Astrocyte (in vitro differentiated cells and primary cell): Measurements from ENCODE around the gene MTRF1L. TPM values are rescaled to one million over a fixed set of nuclear protein-coding genes. Genes with fewer than 3 reads are reported as not detected.

Experiments used
- DNase-seq: peaks from one replicate; pipeline ENCODE4 v3.0.0-alpha.2; 2010; ENCODE audit warnings: low read depth
- FAIRE-seq: peaks from 2 replicates; lab custom pipeline; 2011; peaks lifted over from hg19 to GRCh38; lab: Jason Lieb, UNC
- H2AFZ ChIP-seq: 2 replicates; pipeline ENCODE4 v1.6.0; 2012; ENCODE audit warnings: low read depth, low read length, inconsistent platforms
- H3K27ac ChIP-seq: 2 replicates; pipeline ENCODE4 v1.5.1; 2011; ENCODE audit warnings: low read depth, low read length, inconsistent platforms
- H3K27me3 ChIP-seq: 2 replicates; pipeline ENCODE4 v1.6.0; 2011; ENCODE audit warnings: low read length, inconsistent platforms; ENCODE audit not compliant: insufficient read depth
- H3K36me3 ChIP-seq: 2 replicates; pipeline ENCODE4 v1.5.1; 2011; ENCODE audit warnings: low read length, inconsistent platforms; ENCODE audit not compliant: insufficient read depth
- H3K4me1 ChIP-seq: 2 replicates; pipeline ENCODE4 v1.5.1; 2011; ENCODE audit warnings: low read length, inconsistent platforms; ENCODE audit not compliant: insufficient read depth
- H3K4me2 ChIP-seq: 2 replicates; pipeline ENCODE4 v1.6.0; 2012; ENCODE audit warnings: low read length, inconsistent platforms
- H3K4me3 ChIP-seq: 2 replicates; pipeline ENCODE4 v1.5.1; 2011; ENCODE audit warnings: low read depth, mild to moderate bottlenecking, low read length, inconsistent platforms; ENCODE audit not compliant: insufficient read depth
- H3K79me2 ChIP-seq: 2 replicates; pipeline ENCODE4 v1.6.0; 2012; ENCODE audit warnings: mild to moderate bottlenecking, low read length, inconsistent platforms; ENCODE audit not compliant: insufficient read depth
- H3K9ac ChIP-seq: 2 replicates; pipeline ENCODE4 v1.6.0; 2012; ENCODE audit warnings: mild to moderate bottlenecking, low read length, inconsistent platforms
- H3K9me3 ChIP-seq: 2 replicates; pipeline ENCODE4 v1.5.1; 2012; ENCODE audit warnings: low read depth, mild to moderate bottlenecking, low read length, inconsistent platforms; ENCODE audit not compliant: insufficient read depth
- H4K20me1 ChIP-seq: 2 replicates; pipeline ENCODE4 v1.6.0; 2012; ENCODE audit warnings: low read length, inconsistent platforms; ENCODE audit not compliant: insufficient read depth
- H3K27ac Mint-ChIP-seq: one replicate; pipeline ENCODE4 v1.8.0; 2021; ENCODE audit warnings: mild to moderate bottlenecking, mixed read lengths; ENCODE audit not compliant: unreplicated experiment
- H3K27me3 Mint-ChIP-seq: one replicate; pipeline ENCODE4 v1.8.0; 2021; ENCODE audit warnings: low read depth, mixed read lengths; ENCODE audit not compliant: unreplicated experiment
- H3K36me3 Mint-ChIP-seq: one replicate; pipeline ENCODE4 v1.8.0; 2021; ENCODE audit warnings: low read depth, mixed read lengths; ENCODE audit not compliant: unreplicated experiment
- H3K4me1 Mint-ChIP-seq: one replicate; pipeline ENCODE4 v1.8.0; 2021; ENCODE audit warnings: low read depth, mixed read lengths; ENCODE audit not compliant: unreplicated experiment
- H3K4me3 Mint-ChIP-seq: one replicate; pipeline ENCODE4 v1.8.0; 2021; ENCODE audit warnings: mild to moderate bottlenecking, moderate library complexity, mixed read lengths; ENCODE audit not compliant: unreplicated experiment
- H3K9me3 Mint-ChIP-seq: one replicate; pipeline ENCODE4 v1.8.0; 2021; ENCODE audit warnings: mild to moderate bottlenecking, mixed read lengths; ENCODE audit not compliant: unreplicated experiment
- EZH2 ChIP-seq: IDR thresholded peaks from 2 replicates; pipeline ENCODE4 v1.6.1; 2012; ENCODE audit warnings: mild to moderate bottlenecking, low read length, inconsistent platforms; ENCODE audit not compliant: insufficient read depth
- total RNA-seq: library from RNA; stranded (reverse); gene quantifications from 2 replicates; pipeline ENCODE4 v1.2.1, GENCODE V29; 2021
- TF ChIP-seq, protein P1 (sequence below): IDR thresholded peaks from 2 replicates; pipeline ENCODE4 v1.5.1; 2011; ENCODE audit warnings: low read depth, mild to moderate bottlenecking, inconsistent platforms, low read length, moderate library complexity; ENCODE audit not compliant: insufficient read depth

Gene MTRF1L
- total RNA-seq, 1 donor from 2014 or later, result 33.2 TPM

DNA sequence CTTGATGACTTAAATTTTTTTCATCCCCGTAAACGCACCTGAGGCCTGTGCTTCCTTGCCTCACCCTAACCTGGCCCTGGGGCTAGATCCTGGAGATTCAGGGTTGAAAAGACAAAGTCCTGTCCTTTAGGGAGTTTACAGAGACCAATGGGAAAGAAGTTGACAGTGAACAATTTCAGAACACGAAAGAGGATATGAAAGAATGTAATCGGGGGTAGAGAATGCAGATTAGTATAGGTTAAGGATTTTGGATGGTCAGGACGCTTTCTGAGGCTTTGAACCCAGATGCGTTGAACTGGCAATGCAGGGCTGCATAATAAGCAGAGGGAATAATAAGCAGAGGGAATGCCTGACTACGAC, 18.0 kb downstream of the MTRF1L start:
- Histone ChIP-seq H3K27ac (peak overlapping the region; percentile 92), H3K4me2 (peak overlapping the region; percentile 99), H4K20me1 (peaks cover 23% of the 10 kb centered on the region), H3K79me2 (peaks cover 69% of the 10 kb centered on the region), H3K9ac (peak overlapping the region; percentile 97), H3K36me3 (peaks cover 3% of the 10 kb centered on the region), H3K4me3 (peak overlapping the region; percentile 94), H3K4me1 (peaks cover 10% of the 10 kb centered on the region), H3K9me3 (no peaks in the 10 kb centered on the region), H2AFZ (no peak overlapping the region), H3K27me3 (no peaks in the 10 kb centered on the region)
- FAIRE-seq (no peak), DNase-seq (no peak)
- Mint-ChIP-seq H3K4me3 (peak overlapping the region; percentile 96), H3K4me1 (peaks cover 12% of the 10 kb centered on the region), H3K27me3 (no peaks in the 10 kb centered on the region), H3K36me3 (no peaks in the 10 kb centered on the region), H3K9me3 (no peaks in the 10 kb centered on the region), H3K27ac (peak overlapping the region; percentile 96)
- TF ChIP-seq, protein P1, sequence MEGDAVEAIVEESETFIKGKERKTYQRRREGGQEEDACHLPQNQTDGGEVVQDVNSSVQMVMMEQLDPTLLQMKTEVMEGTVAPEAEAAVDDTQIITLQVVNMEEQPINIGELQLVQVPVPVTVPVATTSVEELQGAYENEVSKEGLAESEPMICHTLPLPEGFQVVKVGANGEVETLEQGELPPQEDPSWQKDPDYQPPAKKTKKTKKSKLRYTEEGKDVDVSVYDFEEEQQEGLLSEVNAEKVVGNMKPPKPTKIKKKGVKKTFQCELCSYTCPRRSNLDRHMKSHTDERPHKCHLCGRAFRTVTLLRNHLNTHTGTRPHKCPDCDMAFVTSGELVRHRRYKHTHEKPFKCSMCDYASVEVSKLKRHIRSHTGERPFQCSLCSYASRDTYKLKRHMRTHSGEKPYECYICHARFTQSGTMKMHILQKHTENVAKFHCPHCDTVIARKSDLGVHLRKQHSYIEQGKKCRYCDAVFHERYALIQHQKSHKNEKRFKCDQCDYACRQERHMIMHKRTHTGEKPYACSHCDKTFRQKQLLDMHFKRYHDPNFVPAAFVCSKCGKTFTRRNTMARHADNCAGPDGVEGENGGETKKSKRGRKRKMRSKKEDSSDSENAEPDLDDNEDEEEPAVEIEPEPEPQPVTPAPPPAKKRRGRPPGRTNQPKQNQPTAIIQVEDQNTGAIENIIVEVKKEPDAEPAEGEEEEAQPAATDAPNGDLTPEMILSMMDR, result no peak
- no peak for TF ChIP-seq EZH2

DNA sequence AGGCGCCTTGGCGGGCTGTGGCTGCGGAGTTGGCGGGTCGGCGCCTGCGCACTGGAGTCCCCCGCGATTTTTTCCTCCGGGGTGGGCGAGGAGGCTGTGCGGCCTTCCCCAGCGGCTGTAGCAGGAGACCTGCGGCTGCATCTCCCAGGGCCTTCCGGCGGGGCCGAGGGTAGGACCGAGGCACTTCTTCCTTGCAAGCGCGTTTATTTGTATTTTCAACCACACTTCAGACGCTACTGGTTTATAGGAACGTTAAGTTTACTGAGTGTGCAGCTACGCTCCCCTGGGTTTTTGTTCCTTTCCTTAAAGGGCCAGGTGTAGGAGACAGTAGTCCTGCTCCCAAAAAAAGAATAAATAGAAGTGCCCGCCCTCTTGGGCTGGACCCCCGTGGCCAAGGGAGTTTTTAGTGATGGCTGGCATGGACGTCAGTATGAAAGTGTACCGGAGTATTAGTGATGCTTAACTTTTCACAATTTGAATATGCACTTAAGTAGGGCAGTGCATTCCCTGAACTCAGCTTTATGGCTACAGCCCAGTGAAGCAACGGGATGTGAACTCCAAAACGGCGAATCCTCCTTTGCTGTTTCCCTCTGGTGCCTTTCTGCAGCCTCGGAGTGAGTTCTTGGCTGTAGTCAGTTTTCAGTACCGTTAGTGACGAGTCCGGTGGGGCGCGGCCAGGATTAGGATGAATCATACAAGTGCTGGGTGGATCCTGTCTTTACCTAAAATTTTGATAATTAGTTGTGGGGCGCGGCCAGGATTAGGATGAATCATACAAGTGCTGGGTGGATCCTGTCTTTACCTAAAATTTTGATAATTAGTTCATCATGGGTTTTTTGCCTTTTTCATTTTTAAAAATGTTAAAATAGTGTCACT, 18.6 kb downstream of the MTRF1L start:
- Histone ChIP-seq H2AFZ (peak overlapping the region; percentile 82), H3K4me3 (peak overlapping the region; percentile 94), H3K4me1 (peaks cover 10% of the 10 kb centered on the region), H3K4me2 (peak overlapping the region; percentile 99), H3K9me3 (no peaks in the 10 kb centered on the region), H3K9ac (peak overlapping the region; percentile 97), H4K20me1 (peaks cover 23% of the 10 kb centered on the region), H3K79me2 (peaks cover 75% of the 10 kb centered on the region), H3K27ac (peak overlapping the region; percentile 92), H3K27me3 (no peaks in the 10 kb centered on the region), H3K36me3 (peaks cover 3% of the 10 kb centered on the region)
- no peaks in the 10 kb centered on the region for H3K36me3 Mint-ChIP-seq
- no peaks in the 10 kb centered on the region for H3K9me3 Mint-ChIP-seq
- no peak for TF ChIP-seq EZH2
- TF ChIP-seq, protein P1, result no peak
- peaks cover 15% of the 10 kb centered on the region for H3K4me1 Mint-ChIP-seq
- H3K27me3 Mint-ChIP-seq, result no peaks in the 10 kb centered on the region
- peak overlapping the region; percentile 96 for H3K4me3 Mint-ChIP-seq
- peak overlapping the region; percentile 96 for H3K27ac Mint-ChIP-seq
- DNase-seq (peak; percentile 70), FAIRE-seq (peak; percentile 43)
